ENCODE data around the gene NDUFC2.
"Not testable (repeated sequence)": the region's sequence is repeated elsewhere in the genome, so short reads cannot be mapped to it uniquely, and the experiment has no call there.

The NDUFC2 gene

GRCh38 chr11:78028423-78028822 lies 51.2 kb downstream of the NDUFC2 start:
- DNase-seq = not testable (repeated sequence)

- no peak for DNase-seq
Observed at GRCh38 chr11:78027759-78028158, 51.9 kb downstream of the NDUFC2 start.

DNA sequence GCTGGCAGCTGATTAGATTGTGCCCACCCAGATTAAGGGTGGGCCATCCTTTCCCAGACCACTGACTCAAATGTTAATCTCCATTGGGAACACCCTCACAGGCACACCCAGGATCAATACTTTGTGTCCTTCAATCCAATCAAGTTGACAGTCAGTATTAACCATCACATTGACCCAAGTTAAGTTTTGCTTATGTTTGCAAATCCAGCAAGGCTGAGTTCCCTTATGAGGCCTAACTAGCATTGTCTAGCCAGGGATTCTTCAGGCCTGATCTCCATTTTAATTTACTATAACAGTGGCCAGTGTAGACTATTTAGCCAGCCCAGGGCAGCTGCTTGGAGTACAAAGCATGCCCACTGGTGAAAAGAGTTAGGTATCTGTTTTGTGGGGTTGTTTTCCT lies 54.3 kb downstream of the NDUFC2 start:
- DNase-seq = no peak

GRCh38 chr11:78023426-78023825 lies 56.2 kb downstream of the NDUFC2 start:
- no peak for DNase-seq

GRCh38 chr11:78022397-78023396 lies 57.0 kb downstream of the NDUFC2 start, which contains the start of gene KCTD14:
TSS of gene KCTD14 (minus strand) at chr11:78023276. CDS start at chr11:78023249, 27 bp downstream.
- DNase-seq = peak; percentile 89

- no peak for DNase-seq
Observed at GRCh38 chr11:78021611-78022010, 58.1 kb downstream of the NDUFC2 start.

GRCh38 chr11:78020246-78020645 lies 59.4 kb downstream of the NDUFC2 start:
- no peak for DNase-seq

- no peak for DNase-seq
Observed at GRCh38 chr11:78019808-78020207, 59.9 kb downstream of the NDUFC2 start.
